OCI-LY7 (cell line): ENCODE measurements around the gene MIPEP.

Experiments used
- EZH2phosphoT487 ChIP-seq: fragments of 200-600 bp; sonication (generic); IDR thresholded peaks from 2 replicates; pipeline ENCODE4 v1.6.1; 2018; ENCODE audit warnings: low read depth, borderline replicate concordance, mild to moderate bottlenecking, mixed run types, antibody characterized with exemption, low read length, moderate library complexity, mixed read lengths
- TF ChIP-seq, protein P1 (sequence below): fragments of 200-600 bp; sonication (generic); conservative IDR thresholded peaks from 2 replicates; pipeline ENCODE4 v1.5.1; 2014; ENCODE audit warnings: mild to moderate bottlenecking, antibody characterized with exemption, low read length, moderate library complexity, mixed read lengths

GRCh38 chr13:23701186-23701585 lies 188.0 kb downstream of the MIPEP start:
- TF ChIP-seq, protein P1, sequence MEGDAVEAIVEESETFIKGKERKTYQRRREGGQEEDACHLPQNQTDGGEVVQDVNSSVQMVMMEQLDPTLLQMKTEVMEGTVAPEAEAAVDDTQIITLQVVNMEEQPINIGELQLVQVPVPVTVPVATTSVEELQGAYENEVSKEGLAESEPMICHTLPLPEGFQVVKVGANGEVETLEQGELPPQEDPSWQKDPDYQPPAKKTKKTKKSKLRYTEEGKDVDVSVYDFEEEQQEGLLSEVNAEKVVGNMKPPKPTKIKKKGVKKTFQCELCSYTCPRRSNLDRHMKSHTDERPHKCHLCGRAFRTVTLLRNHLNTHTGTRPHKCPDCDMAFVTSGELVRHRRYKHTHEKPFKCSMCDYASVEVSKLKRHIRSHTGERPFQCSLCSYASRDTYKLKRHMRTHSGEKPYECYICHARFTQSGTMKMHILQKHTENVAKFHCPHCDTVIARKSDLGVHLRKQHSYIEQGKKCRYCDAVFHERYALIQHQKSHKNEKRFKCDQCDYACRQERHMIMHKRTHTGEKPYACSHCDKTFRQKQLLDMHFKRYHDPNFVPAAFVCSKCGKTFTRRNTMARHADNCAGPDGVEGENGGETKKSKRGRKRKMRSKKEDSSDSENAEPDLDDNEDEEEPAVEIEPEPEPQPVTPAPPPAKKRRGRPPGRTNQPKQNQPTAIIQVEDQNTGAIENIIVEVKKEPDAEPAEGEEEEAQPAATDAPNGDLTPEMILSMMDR: no peak
- no peak for TF ChIP-seq EZH2phosphoT487
